ENCODE measurements around the gene TFB2M. TPM values are rescaled to one million over a fixed set of nuclear protein-coding genes. Genes with fewer than 3 reads are reported as not detected.
A peak's percentile ranks its signal among the peaks of the same experiment; 100 is the strongest.

The TFB2M gene
- total RNA-seq, 1 donor from 2014 or later = 12.9 TPM

- no peak for TF ChIP-seq CTCF (conservative IDR thresholded peaks at IDR 0.05)
- DNase-seq (ENCODE audit: extremely low spot score, unreplicated experiment) = no peak
- no peaks in the 10 kb centered on the region for H3K9me3 Mint-ChIP-seq
- peaks cover 7% of the 10 kb centered on the region for H3K36me3 Mint-ChIP-seq
- H3K4me1 Mint-ChIP-seq (ENCODE audit: unreplicated experiment) = peaks cover 45% of the 10 kb centered on the region
- H3K4me3 Mint-ChIP-seq = no peak overlapping the region
- H3K27ac Mint-ChIP-seq = no peak overlapping the region
- H3K27me3 Mint-ChIP-seq = peaks cover 3% of the 10 kb centered on the region
Observed at GRCh38 chr1:246580497-246581370, 14.7 kb upstream of the TFB2M start.

GRCh38 chr1:246579818-246580217 lies 13.8 kb upstream of the TFB2M start:
- Mint-ChIP-seq H3K4me3 (no peak overlapping the region), H3K4me1 (ENCODE audit: unreplicated experiment) (peaks cover 45% of the 10 kb centered on the region), H3K36me3 (peaks cover 12% of the 10 kb centered on the region), H3K27me3 (peaks cover 3% of the 10 kb centered on the region), H3K27ac (no peak overlapping the region), H3K9me3 (no peaks in the 10 kb centered on the region)
- TF ChIP-seq CTCF (conservative IDR thresholded peaks at IDR 0.05) = no peak
- no peak for DNase-seq (ENCODE audit: extremely low spot score, unreplicated experiment)

- DNase-seq (ENCODE audit: extremely low spot score, unreplicated experiment) = no peak
- Mint-ChIP-seq H3K36me3 (peaks cover 5% of the 10 kb centered on the region), H3K4me3 (peak overlapping the region; percentile 11), H3K9me3 (no peaks in the 10 kb centered on the region), H3K27ac (no peak overlapping the region), H3K4me1 (ENCODE audit: unreplicated experiment) (peaks cover 27% of the 10 kb centered on the region), H3K27me3 (no peaks in the 10 kb centered on the region)
- no peak for TF ChIP-seq CTCF (conservative IDR thresholded peaks at IDR 0.05)
Observed at GRCh38 chr1:246577720-246578106, 11.7 kb upstream of the TFB2M start.

GRCh38 chr1:246577082-246577719 lies 11.1 kb upstream of the TFB2M start:
- no peak overlapping the region for H3K4me3 Mint-ChIP-seq
- H3K36me3 Mint-ChIP-seq = peaks cover 5% of the 10 kb centered on the region
- peak overlapping the region; percentile 14 for H3K27ac Mint-ChIP-seq
- DNase-seq (ENCODE audit: extremely low spot score, unreplicated experiment) = no peak
- no peaks in the 10 kb centered on the region for H3K27me3 Mint-ChIP-seq
- peaks cover 22% of the 10 kb centered on the region for H3K4me1 Mint-ChIP-seq (ENCODE audit: unreplicated experiment)
- H3K9me3 Mint-ChIP-seq = no peaks in the 10 kb centered on the region
- no peak for TF ChIP-seq CTCF (conservative IDR thresholded peaks at IDR 0.05)

GRCh38 chr1:246576709-246577032 lies 10.6 kb upstream of the TFB2M start:
- TF ChIP-seq CTCF (conservative IDR thresholded peaks at IDR 0.05) = no peak
- DNase-seq (ENCODE audit: extremely low spot score, unreplicated experiment) = no peak
- H3K27ac Mint-ChIP-seq = no peak overlapping the region
- peaks cover 19% of the 10 kb centered on the region for H3K4me1 Mint-ChIP-seq (ENCODE audit: unreplicated experiment)
- peaks cover 5% of the 10 kb centered on the region for H3K36me3 Mint-ChIP-seq
- H3K9me3 Mint-ChIP-seq = no peaks in the 10 kb centered on the region
- no peaks in the 10 kb centered on the region for H3K27me3 Mint-ChIP-seq
- H3K4me3 Mint-ChIP-seq = no peak overlapping the region

Measured in type B pancreatic cell (in vitro differentiated cells).